GM20431 (cell line): ENCODE results near the gene TMPRSS7.

Source experiments
- in situ Hi-C: fragments of 300-500 bp; cut with MseI, MboI; formaldehyde crosslinking; loops from one replicate; pipeline ENCODE4 v1.15.0; 2020; ENCODE audit warnings: low sequenced_read_pairs; ENCODE audit not compliant: unreplicated experiment

Gene TMPRSS7

GRCh38 chr3:112122870-112123269, 88.3 kb downstream of the TMPRSS7 start:
- in situ Hi-C loops: loop anchor here (25.0 kb wide), 1 partner anchor 189 kb away; no protein-coding TSS in a partner anchor

- in situ Hi-C loops: loop anchor here (25.0 kb wide), 1 partner anchor 189 kb away; no protein-coding TSS in a partner anchor
Measured at GRCh38 chr3:112123548-112123947, 89.0 kb downstream of the TMPRSS7 start.

- in situ Hi-C loops: loop anchor here (25.0 kb wide), 2 partner anchors 187 to 412 kb away; no protein-coding TSS in a partner anchor
Measured at GRCh38 chr3:112124907-112125607, 90.5 kb downstream of the TMPRSS7 start.

- in situ Hi-C loops: loop anchor here (25.0 kb wide), 1 partner anchor 411 kb away; no protein-coding TSS in a partner anchor
Measured at GRCh38 chr3:112126511-112126911, 92.0 kb downstream of the TMPRSS7 start.

GRCh38 chr3:112127522-112128494, 93.3 kb downstream of the TMPRSS7 start:
- in situ Hi-C loops: loop anchor here (25.0 kb wide), 1 partner anchor 409 kb away; no protein-coding TSS in a partner anchor

- in situ Hi-C loops: loop anchor here (25.0 kb wide), 1 partner anchor 408 kb away; no protein-coding TSS in a partner anchor
Measured at GRCh38 chr3:112128843-112129727, 94.5 kb downstream of the TMPRSS7 start.

GRCh38 chr3:112129925-112130637, 95.5 kb downstream of the TMPRSS7 start:
- in situ Hi-C loops: loop anchor here (25.0 kb wide), 1 partner anchor 407 kb away; no protein-coding TSS in a partner anchor

- in situ Hi-C loops: loop anchor here (25.0 kb wide), 1 partner anchor 407 kb away; no protein-coding TSS in a partner anchor
Measured at GRCh38 chr3:112130638-112130993, 96.1 kb downstream of the TMPRSS7 start.
